HG03432 (cell line): ENCODE measurements around the gene CHPT1.

ENCODE experiments used
- ATAC-seq: cut with Tn5 transposase; IDR thresholded peaks from one replicate; pipeline ENCODE4 v1.9.1; 2021; ENCODE audit warnings: mild to moderate bottlenecking, moderate library complexity; ENCODE audit not compliant: unreplicated experiment

CHPT1 gene

DNA sequence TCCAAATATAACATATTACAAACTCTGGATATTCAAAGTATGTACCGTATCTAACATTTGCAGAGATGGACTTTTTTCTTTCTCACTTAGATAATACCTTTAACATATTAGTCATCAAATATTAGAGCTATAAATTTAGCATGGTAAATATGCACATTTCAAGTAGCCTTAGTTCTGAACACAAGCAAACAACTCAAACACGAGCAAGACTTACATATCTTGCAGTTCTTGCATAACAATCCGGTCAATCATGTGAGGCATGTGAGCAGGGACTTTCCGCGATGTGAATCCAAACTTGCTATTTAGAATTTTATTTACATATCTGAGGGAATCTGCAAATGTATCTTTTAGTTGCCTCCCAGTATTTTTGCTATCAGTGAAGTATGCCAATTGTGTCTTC, 63.9 kb downstream of the CHPT1 start:
- ATAC-seq: no peak

- no peak for ATAC-seq
These were observed 64.3 kb downstream of the CHPT1 start for GRCh38 chr12:101761781-101762180.

- ATAC-seq: no peak
These were observed 65.9 kb downstream of the CHPT1 start for GRCh38 chr12:101763246-101763931.

DNA sequence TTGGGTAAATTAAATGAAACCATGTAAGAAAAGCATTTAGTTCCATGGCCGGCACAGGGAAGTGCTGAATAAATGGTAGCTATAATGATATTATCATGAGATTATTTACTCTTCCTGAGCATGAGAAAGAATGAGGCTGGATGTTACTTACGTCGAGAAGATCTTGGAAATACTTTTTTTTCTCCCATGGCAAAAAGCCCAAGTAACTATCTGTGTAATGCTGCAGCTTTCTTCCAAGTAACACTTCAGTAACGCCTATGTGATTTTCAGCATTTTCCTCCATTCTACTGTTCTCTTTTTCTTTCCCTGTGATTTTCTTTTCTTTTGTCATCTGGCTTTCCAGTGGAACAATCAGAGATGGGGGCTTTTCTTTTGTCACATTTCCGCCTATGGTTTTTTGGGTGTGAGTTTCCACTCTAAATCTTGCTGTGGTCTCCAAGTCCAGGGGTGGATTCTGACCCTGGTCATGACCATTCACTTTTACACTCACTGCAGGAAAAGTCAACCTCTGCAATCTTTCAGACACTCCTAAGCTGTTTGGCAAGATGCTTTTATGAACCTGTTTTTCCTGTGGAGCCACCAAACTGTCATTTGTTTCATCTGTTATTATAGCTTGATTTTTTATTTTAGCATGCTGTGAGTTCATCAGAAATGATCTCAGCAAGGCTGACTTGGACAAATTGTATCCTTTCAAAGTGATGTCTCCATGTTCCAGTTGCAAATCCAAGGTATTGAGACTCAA, 66.8 kb downstream of the CHPT1 start:
- no peak for ATAC-seq

DNA sequence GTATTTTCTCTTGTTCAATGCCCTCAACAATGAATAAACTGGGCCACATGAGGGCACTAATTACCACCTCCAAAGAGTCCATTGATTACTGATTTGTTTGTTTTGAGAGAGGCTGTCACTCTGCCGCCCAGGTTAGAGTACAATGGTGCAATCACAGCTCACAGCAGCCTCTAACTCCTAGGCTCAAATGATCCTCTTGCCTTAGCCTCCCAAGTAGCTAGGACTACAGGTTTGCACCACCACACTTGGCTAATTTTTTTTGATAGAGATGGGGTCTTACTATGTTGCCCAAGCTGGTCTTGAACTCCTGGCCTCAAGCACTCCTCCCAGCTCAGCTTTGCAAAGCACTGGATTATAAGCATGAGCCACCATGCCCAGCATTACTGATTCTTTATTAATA, 70.1 kb downstream of the CHPT1 start:
- ATAC-seq: no peak

DNA sequence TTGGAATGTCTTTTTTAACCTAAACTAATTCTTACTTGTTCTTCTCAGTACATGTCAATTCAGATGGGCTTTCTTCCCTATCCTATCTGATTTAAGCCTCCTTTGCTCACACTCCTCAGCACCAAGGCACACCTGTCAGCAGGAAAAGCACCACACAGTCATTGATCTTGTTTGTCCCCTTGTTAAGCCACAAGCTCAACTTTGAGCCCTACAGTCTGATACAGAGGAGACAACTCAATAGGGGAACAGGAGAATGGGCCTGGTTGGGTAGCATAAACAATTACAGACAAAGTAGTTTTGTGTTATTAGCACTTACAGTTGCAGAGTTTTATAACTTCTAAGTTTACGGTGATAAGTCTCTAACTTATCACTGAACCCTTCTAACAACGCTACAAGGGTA, 71.3 kb downstream of the CHPT1 start:
- ATAC-seq: no peak

DNA sequence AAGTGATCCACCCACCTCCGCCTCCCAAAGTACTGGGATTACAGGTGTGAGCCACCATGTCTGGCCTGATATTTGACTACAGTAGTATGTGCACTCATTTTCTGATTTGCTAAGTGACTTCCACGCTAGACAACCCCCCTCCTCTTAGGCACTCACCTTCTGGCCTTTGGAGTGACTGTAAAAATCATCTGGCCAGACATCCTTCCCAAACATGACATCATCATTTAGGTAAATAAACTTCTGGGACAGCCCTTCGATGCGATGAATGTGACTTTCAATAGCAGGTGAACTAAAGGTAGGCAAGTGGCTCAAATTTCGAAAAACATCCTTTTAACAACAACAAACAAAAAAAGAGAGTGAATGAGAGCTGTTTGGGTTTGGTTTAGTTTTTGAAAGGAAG, 72.4 kb downstream of the CHPT1 start:
- ATAC-seq: no peak

DNA sequence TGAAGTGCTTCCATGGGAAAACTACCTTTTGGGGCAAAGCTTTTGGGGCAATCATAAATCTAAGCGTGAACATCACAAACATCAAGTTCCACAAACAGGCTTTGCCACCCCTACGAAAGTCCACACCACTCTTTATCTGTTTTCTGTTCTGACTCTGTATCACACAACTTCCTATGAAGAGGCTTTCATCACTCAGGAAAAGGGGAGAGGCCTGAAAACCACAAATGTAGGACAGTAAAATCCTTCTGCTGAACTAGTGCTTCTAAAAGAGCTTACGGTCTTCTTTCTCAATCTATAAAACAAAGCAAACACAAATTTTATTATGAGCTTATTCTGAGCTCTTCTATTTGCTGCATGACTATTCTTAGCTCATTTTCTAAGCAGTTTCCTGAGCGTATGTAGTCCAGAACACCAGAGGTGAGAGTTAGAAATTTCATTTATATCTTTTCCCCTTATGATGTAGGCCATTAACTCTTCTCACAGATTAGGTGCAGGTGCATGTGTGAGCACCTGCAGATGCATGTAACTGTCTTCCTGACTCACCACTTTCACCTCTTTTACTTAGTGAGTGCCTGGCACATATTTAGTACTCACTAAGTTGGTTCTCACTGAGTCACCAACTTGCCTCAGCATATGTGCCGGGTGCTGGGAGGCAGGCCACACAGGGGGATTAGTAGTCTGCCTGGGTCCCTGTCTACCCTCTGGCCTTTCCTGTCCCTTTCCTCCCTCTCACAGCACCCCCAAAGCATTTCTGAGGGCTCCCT, 74.8 kb downstream of the CHPT1 start:
- ATAC-seq: no peak

DNA sequence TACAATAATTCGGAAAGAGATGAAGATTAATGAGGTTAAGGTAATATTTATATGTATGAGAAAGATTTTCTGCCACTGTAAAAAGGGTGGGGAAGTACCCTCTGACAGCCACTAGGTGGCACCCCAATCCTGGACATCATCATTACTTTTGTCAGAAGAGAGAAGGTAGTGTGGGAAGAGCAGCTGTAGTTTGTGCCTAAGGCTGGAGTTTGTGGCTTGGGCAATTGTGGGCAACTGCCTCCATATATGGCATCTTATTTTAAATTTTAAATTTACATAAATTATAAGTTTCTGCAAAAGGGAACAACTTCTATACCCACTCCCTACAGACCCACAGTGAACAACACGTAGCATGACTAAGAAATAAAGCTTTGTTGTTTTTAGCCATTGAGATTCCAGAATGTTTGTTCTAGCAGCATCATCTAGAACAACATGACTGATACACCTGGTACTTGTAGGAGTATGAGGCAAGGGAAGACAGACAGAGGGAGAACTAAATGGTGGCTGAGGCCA, 76.3 kb downstream of the CHPT1 start:
- peak; percentile 78 for ATAC-seq

GRCh38 chr12:101775816-101776215, 78.4 kb downstream of the CHPT1 start:
- no peak for ATAC-seq

DNA sequence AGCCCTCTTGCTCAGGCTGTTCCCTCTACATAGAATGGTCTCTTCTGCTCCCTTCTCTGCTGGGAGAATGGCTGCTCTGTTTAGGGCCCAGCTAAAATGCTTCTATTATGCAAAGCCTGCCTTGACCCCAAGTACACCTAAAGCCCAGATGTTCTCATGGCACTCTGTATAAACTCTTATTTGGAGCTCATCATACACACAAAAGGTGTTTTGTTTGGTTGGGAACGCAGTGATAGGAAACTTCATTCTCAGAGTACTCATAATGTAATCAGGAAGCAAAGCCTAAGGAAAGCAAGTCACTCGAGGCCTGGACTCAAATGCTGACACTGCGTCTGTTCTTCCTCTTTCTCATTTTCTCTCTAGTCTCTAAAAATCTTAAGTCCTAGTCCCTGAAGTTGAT, 80.0 kb downstream of the CHPT1 start:
- no peak for ATAC-seq

- no peak for ATAC-seq
These were observed 80.5 kb downstream of the CHPT1 start for GRCh38 chr12:101777978-101778377.
